Stomach (tissue), 19 donors: ENCODE data around the gene EHMT1. TPM values are rescaled to one million over a fixed set of nuclear protein-coding genes. Genes with fewer than 3 reads are reported as not detected.

Experiments
- DNase-seq, 2 donors: peaks; one replicate each; pipeline versions ENCODE4 v3.0.0 to v3.0.0-alpha.2; 2013 to 2019
- H3K27ac ChIP-seq, 5 donors: fragments of 200-600 bp in 4 of 5; sonication (generic) in 4 of 5; one replicate each; pipeline ENCODE4 v1.5.1; 2013 to 2019; ENCODE audit warnings: mild to moderate bottlenecking in 1 of 5, moderate library complexity in 1 of 5
- H3K27me3 ChIP-seq, 3 donors: fragments of 200-600 bp; sonication (generic); one replicate each; pipeline ENCODE4 v1.5.1; 2017 to 2019; ENCODE audit warnings: mixed run types in 1 of 3
- H3K36me3 ChIP-seq, 4 donors: fragments of 200-600 bp; sonication (generic); 1 replicate in 3 of 4; 2 replicates in 1 of 4; pipeline ENCODE4 v1.5.1; 2016 to 2019
- H3K4me1 ChIP-seq, 4 donors: fragments of 200-600 bp; sonication (generic); one replicate each; pipeline ENCODE4 v1.5.1; 2016 to 2019
- H3K4me3 ChIP-seq, 4 donors: fragments of 200-600 bp; sonication (generic) in 3 of 4; one replicate each; pipeline ENCODE4 v1.5.1; 2016 to 2019; ENCODE audit warnings: mild to moderate bottlenecking in 1 of 4
- H3K9me3 ChIP-seq, 4 donors: fragments of 200-600 bp; sonication (generic); one replicate each; pipeline ENCODE4 v1.5.1; 2016 to 2019
- CTCF ChIP-seq, 7 experiments: fragments of 450-650 bp in 4 of 7; fragments of 200-600 bp in 3 of 7; sonication (generic) in 3 of 7; IDR thresholded peaks; one replicate each; pipeline ENCODE4 v1.5.1; 2016 to 2019; ENCODE audit warnings: antibody characterized with exemption in 7 of 7, control low read depth in 2 of 7, mild to moderate bottlenecking in 1 of 7
- EP300 ChIP-seq: sonication (generic); formaldehyde crosslinking; IDR thresholded peaks from one replicate; pipeline ENCODE4 v1.6.1; 2017; ENCODE audit warnings: antibody characterized with exemption
- POLR2A ChIP-seq, 4 donors: fragments of 450-650 bp; IDR thresholded peaks; one replicate each; pipeline ENCODE4 v1.6.1; 2016; ENCODE audit warnings: antibody characterized with exemption in 4 of 4, control low read depth in 2 of 4, mild to moderate bottlenecking in 1 of 4, moderate library complexity in 1 of 4
- POLR2AphosphoS5 ChIP-seq, 3 donors: sonication (generic); formaldehyde crosslinking; IDR thresholded peaks; one replicate each; pipeline ENCODE4 v1.6.1; 2016; ENCODE audit warnings: antibody characterized with exemption in 3 of 3
- WGBS, 5 donors: extraction: QIAGEN DNeasy Blood & Tissue Kit in 3 of 5; methylation state at CpG; one replicate each; pipeline versions ENCODE4 v1.1.5 to v1.1.7; 2013 to 2018; 5-methylcytosine and 5-hydroxymethylcytosine counted together
- intact Hi-C: fragments of 100-400 bp; cut with DNase I; formaldehyde crosslinking; loops from one replicate; pipeline ENCODE4 v1.15.1; 2023; ENCODE audit warnings: low total_unique reads
- long read RNA-seq, 10 donors: transcript quantifications; one replicate each; lab custom pipeline, GENCODE V29; 2026
- polyA plus RNA-seq, 3 donors: library from polyadenylated mRNA; stranded (reverse); fragments of 200-250 nt; gene quantifications; one replicate each; pipeline ENCODE4 v1.2.3, GENCODE V29; 2013
- total RNA-seq, 5 donors: library from RNA; depleted of rRNA; stranded (reverse); fragments of >200 nt; gene quantifications; one replicate each; pipeline versions ENCODE4 v1.1.0 to v1.2.3, GENCODE V29; 2014 to 2016
- donor health status: healthy with polysubstance abuse.
- donor health status: Bipolar disorder and iron deficiency.
- donor health status: healthy.

The EHMT1 gene
- total RNA-seq (100 to 1,000 TPM in 3 of 5 donors, 10 to 100 TPM in 2; 77.3 to 419 (median 104) TPM), polyA plus RNA-seq (10 to 100 TPM; 23.9 to 34.7 (median 24.9) TPM)
- long read RNA-seq, donor 1: 0 reads
- long read RNA-seq, donor 2, partial matches to known transcripts: 0 of 2 reads
- long read RNA-seq, donor 2, other reads (novel, unspliced or antisense): 0 of 2 reads
- long read RNA-seq, donor 3: 0 reads
- long read RNA-seq, donor 4: 0 reads
- long read RNA-seq, donor 5, partial matches to known transcripts: 0 of 1 reads
- long read RNA-seq, donor 5, other reads (novel, unspliced or antisense): 0 of 1 reads
- long read RNA-seq, donor 6, partial matches to known transcripts: 0 of 3 reads
- long read RNA-seq, donor 6, other reads (novel, unspliced or antisense): 0 of 3 reads
- long read RNA-seq, donor 7: 0 reads
- long read RNA-seq, donor 8, partial matches to known transcripts: 0 of 2 reads
- long read RNA-seq, donor 8, other reads (novel, unspliced or antisense): 0 of 2 reads
- long read RNA-seq, donor 9: 0 reads
- long read RNA-seq, donor 10, full-length matches to known transcripts: 1 of 1 reads
- long read RNA-seq, donor 10, partial matches to known transcripts: 0 of 1 reads
- long read RNA-seq, donor 10, other reads (novel, unspliced or antisense): 0 of 1 reads

DNA sequence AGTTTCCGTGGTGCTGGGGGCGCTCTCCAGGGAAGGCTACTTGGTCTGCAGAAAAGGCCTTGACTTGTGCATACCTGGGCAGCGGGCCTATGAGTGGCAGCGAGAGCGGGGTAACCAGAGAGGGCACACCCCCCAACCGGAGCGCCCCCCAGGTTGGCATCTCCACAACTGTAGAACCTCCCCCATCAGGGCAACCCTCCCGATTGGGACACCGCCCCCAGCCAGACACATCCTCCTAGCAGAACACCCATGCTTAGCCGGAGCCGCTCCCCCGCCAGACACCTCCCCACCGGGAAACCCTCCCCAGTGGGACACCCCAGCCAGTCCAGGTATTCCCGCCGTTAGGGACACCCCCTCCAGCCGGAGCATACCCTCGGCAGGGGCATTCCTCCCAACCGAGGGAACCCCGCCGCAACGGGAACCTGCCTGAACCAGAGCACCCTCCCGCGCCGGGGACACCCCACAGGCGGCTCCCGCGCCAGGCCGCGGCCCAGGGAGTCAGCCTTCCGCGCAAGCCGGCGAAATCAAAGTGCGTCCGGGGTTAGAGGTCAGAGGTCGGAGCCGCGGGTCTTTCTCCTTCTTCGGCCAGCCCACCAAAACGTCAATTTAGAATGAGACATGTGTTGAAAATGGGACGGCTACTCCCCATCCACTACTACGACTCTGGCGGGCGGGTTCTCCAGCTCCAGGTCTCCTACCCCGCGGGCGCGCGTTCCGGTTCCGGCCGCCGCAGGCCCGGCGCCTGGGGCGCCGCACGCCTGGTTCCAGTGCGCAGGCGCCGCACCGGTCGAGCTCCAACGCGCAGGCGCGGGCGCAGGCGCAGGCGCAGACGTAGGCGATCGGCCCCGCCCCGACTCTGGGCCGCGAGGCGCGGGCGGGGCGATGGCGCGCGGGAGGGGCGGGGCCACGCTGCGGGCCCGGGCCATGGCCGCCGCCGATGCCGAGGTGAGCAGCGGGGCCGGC is at the start of gene EHMT1:
EHMT1 (plus strand) TSS at position 901 of the 963 bp plus-strand sequence; CDS start at position 925, 24 bp downstream.
- Histone ChIP-seq H3K27ac (peak within 1 kb of the TSS; percentile 88 to 96 (median 93)), H3K36me3 (peaks cover 24 to 36% (median 32%) of the 10 kb centered on the region in 4 donors), H3K27me3 (no peaks in the 10 kb centered on the region), H3K4me3 (peak within 1 kb of the TSS; percentile 66 to 83 (median 79)), H3K9me3 (no peaks in the 10 kb centered on the region), H3K4me1 (peaks cover 51 to 86% (median 76%) of the 10 kb centered on the region in 4 donors)
- TF ChIP-seq POLR2AphosphoS5 (IDR thresholded peaks at IDR 0.05) (peak; percentile 2 to 71 (median 68)), EP300 (no peak), POLR2A (IDR thresholded peaks at IDR 0.05) (peak in 1 of 4 donors; percentile 37)
- intact Hi-C loops: no loop called here
- 0 to 1% (median 1%) methylated on average over 41 to 94 of the region's 94 CpGs for WGBS, 5 donors
- DNase-seq: peak; percentile 91 to 97

- Histone ChIP-seq H3K27me3 (no peaks in the 10 kb centered on the region), H3K27ac (no peak overlapping the region), H3K36me3 (peaks cover 25 to 55% (median 53%) of the 10 kb centered on the region in 4 donors), H3K4me1 (no peaks in the 10 kb centered on the region), H3K4me3 (no peak overlapping the region), H3K9me3 (no peaks in the 10 kb centered on the region)
- no peak for DNase-seq
- WGBS, 5 donors: 95 to 97% (median 96%) methylated on average over 5 of the region's 5 CpGs
- intact Hi-C loops: no loop called here
- no peak for TF ChIP-seq CTCF (IDR thresholded peaks at IDR 0.05)
- no peak for TF ChIP-seq POLR2AphosphoS5 (IDR thresholded peaks at IDR 0.05)
- no peak for TF ChIP-seq EP300
- no peak for TF ChIP-seq POLR2A (IDR thresholded peaks at IDR 0.05)
Measured at GRCh38 chr9:137569609-137570203, 49.1 kb upstream of the EHMT1 start.

- Histone ChIP-seq H3K4me3 (no peak overlapping the region), H3K9me3 (no peaks in the 10 kb centered on the region), H3K4me1 (peaks cover 0 to 7% (median 3%) of the 10 kb centered on the region in 4 donors), H3K36me3 (peaks cover 30 to 60% (median 58%) of the 10 kb centered on the region in 4 donors), H3K27me3 (no peaks in the 10 kb centered on the region), H3K27ac (no peak overlapping the region)
- TF ChIP-seq EP300: no peak
- TF ChIP-seq POLR2A (IDR thresholded peaks at IDR 0.05): no peak
- TF ChIP-seq POLR2AphosphoS5 (IDR thresholded peaks at IDR 0.05): no peak
- TF ChIP-seq CTCF (IDR thresholded peaks at IDR 0.05): no peak
- 96 to 100% (median 99%) methylated on average over 3 of the region's 3 CpGs for WGBS, 5 donors
- intact Hi-C loops: no loop called here
- DNase-seq: no peak
Measured at GRCh38 chr9:137570566-137570965, 48.2 kb upstream of the EHMT1 start.

- H3K4me3 ChIP-seq: no peak overlapping the region
- intact Hi-C loops: no loop called here
- H3K36me3 ChIP-seq: peaks cover 37 to 65% (median 61%) of the 10 kb centered on the region in 4 donors
- H3K27me3 ChIP-seq: no peaks in the 10 kb centered on the region
- H3K9me3 ChIP-seq: no peaks in the 10 kb centered on the region
- WGBS, 5 donors: 88 to 94% (median 91%) methylated on average over 10 of the region's 10 CpGs
- peaks cover 18 to 38% (median 33%) of the 10 kb centered on the region in 4 donors for H3K4me1 ChIP-seq
- TF ChIP-seq POLR2A (IDR thresholded peaks at IDR 0.05) (no peak), POLR2AphosphoS5 (IDR thresholded peaks at IDR 0.05) (no peak), CTCF (IDR thresholded peaks at IDR 0.05) (no peak), EP300 (no peak)
- DNase-seq: no peak
- H3K27ac ChIP-seq: no peak overlapping the region
Measured at GRCh38 chr9:137574192-137574591, 44.6 kb upstream of the EHMT1 start.
